Immature natural killer cell (primary cell): ENCODE data around the gene GALNTL6. TPM values are rescaled to one million over a fixed set of nuclear protein-coding genes. Genes with fewer than 3 reads are reported as not detected.

Source experiments
- DNase-seq, 3 donors: peaks; one replicate each; pipeline ENCODE4 v3.0.0; 2022; ENCODE audit warnings: mixed read lengths in 1 of 3
- H3K27ac Mint-ChIP-seq, 6 donors: one replicate each; pipeline ENCODE4 v1.8.0; 2020; ENCODE audit warnings: mixed read lengths in 6 of 6, mild to moderate bottlenecking in 5 of 6, inconsistent platforms in 4 of 6, moderate library complexity in 3 of 6
- H3K27me3 Mint-ChIP-seq, 3 donors: one replicate each; pipeline ENCODE4 v1.8.0; 2020 to 2021; ENCODE audit warnings: low read depth in 3 of 3, mild to moderate bottlenecking in 3 of 3, mixed read lengths in 3 of 3, moderate library complexity in 3 of 3, inconsistent platforms in 1 of 3
- H3K36me3 Mint-ChIP-seq, 3 donors: one replicate each; pipeline ENCODE4 v1.8.0; 2020; ENCODE audit warnings: mixed read lengths in 3 of 3, inconsistent platforms in 2 of 3, mild to moderate bottlenecking in 2 of 3
- H3K4me1 Mint-ChIP-seq, 2 donors: one replicate each; pipeline ENCODE4 v1.8.0; 2020; ENCODE audit warnings: inconsistent platforms in 2 of 2, mild to moderate bottlenecking in 2 of 2, mixed read lengths in 2 of 2, moderate library complexity in 1 of 2
- H3K4me3 Mint-ChIP-seq, 5 donors: one replicate each; pipeline ENCODE4 v1.8.0; 2020; ENCODE audit warnings: mild to moderate bottlenecking in 5 of 5, mixed read lengths in 5 of 5, inconsistent platforms in 3 of 5, moderate library complexity in 3 of 5
- H3K9me3 Mint-ChIP-seq, 6 donors: one replicate each; pipeline ENCODE4 v1.8.0; 2020; ENCODE audit warnings: mild to moderate bottlenecking in 6 of 6, mixed read lengths in 6 of 6, inconsistent platforms in 4 of 6, moderate library complexity in 3 of 6
- polyA plus RNA-seq, 3 donors: library from polyadenylated mRNA; unstranded; fragments of 300-500 nt; fragmentation: Illumina TruSeq; gene quantifications; one replicate each; pipeline ENCODE4 v1.2.3, GENCODE V29; 2021

GALNTL6 gene
- polyA plus RNA-seq, 3 donors from 2014 or later: not detected

DNA sequence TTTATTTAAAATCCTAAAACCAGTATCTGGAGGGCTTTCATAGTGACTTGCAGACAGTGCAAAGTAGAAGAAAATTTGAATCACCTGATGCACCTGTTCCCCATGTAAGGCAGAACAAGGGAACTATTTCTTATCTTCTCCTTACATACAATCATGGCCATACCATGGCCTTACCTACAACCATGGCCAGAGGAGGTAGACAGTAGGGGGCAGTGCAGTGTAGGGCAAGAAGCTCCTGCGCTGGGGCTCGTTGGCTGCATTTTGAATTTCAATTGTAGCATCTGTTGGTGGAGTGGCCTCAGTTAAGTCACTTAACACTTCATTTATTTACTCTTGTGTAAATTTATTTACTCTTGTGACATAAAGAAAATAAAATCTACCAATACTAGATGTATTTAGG, 33.0 kb downstream of the GALNTL6 start:
- Mint-ChIP-seq H3K4me3 (no peak overlapping the region), H3K36me3 (no peaks in the 10 kb centered on the region), H3K4me1 (no peaks in the 10 kb centered on the region), H3K9me3 (peaks cover 0 to 32% (median 5%) of the 10 kb centered on the region in 6 donors), H3K27me3 (no peaks in the 10 kb centered on the region), H3K27ac (no peak overlapping the region)
- DNase-seq: no peak

GRCh38 chr4:171846893-171847292, 33.7 kb downstream of the GALNTL6 start:
- no peaks in the 10 kb centered on the region for H3K27me3 Mint-ChIP-seq
- no peaks in the 10 kb centered on the region for H3K36me3 Mint-ChIP-seq
- no peak for DNase-seq
- no peaks in the 10 kb centered on the region for H3K4me1 Mint-ChIP-seq
- H3K27ac Mint-ChIP-seq: no peak overlapping the region
- no peak overlapping the region for H3K4me3 Mint-ChIP-seq
- peaks cover 0 to 32% (median 5%) of the 10 kb centered on the region in 6 donors for H3K9me3 Mint-ChIP-seq

GRCh38 chr4:171847751-171848150, 34.5 kb downstream of the GALNTL6 start:
- Mint-ChIP-seq H3K4me3 (no peak overlapping the region), H3K27me3 (no peaks in the 10 kb centered on the region), H3K36me3 (no peaks in the 10 kb centered on the region), H3K9me3 (peaks cover 1 to 35% (median 4%) of the 10 kb centered on the region in 6 donors), H3K4me1 (no peaks in the 10 kb centered on the region), H3K27ac (no peak overlapping the region)
- DNase-seq: no peak

DNA sequence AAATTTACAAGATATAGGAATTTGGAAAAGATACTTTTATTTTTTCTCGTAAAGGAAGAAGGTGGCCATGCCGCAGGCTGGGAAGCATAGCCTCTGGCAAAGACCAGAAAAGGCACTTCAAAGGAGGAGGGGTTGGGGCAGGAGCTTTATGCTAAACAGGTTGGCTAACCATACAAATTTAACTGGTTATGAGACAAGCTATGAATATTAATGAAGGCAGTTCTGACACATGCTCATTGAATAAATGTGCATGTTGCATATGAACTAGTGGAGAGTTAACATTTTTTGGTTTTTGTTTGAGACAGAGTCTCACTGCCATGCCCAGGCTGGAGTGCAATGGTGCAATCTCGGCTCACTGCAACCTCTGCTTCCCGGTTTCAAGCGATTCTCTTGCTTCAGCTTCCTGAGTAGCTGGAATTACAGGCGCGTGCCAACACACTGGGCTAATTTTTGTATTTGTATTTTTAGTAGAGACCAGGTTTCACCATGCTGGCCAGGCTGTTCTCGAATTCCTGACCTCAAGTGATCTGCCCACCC, 36.5 kb downstream of the GALNTL6 start:
- no peaks in the 10 kb centered on the region for H3K4me1 Mint-ChIP-seq
- peaks cover 0 to 5% (median 0%) of the 10 kb centered on the region in 3 donors for H3K36me3 Mint-ChIP-seq
- H3K4me3 Mint-ChIP-seq: no peak overlapping the region
- no peak for DNase-seq
- peaks cover 2 to 39% (median 8%) of the 10 kb centered on the region in 6 donors for H3K9me3 Mint-ChIP-seq
- H3K27me3 Mint-ChIP-seq: peaks cover 0 to 2% (median 0%) of the 10 kb centered on the region in 3 donors
- H3K27ac Mint-ChIP-seq: no peak overlapping the region

- peaks cover 2 to 39% (median 12%) of the 10 kb centered on the region in 6 donors for H3K9me3 Mint-ChIP-seq
Observed at GRCh38 chr4:171851295-171851694, 38.1 kb downstream of the GALNTL6 start.

GRCh38 chr4:171857302-171858012, 44.3 kb downstream of the GALNTL6 start:
- Mint-ChIP-seq H3K9me3 (peaks cover 2 to 51% (median 19%) of the 10 kb centered on the region in 6 donors), H3K27ac (no peak overlapping the region)

More at GRCh38 chr4:171851295-171851694, 38.1 kb downstream of the GALNTL6 start:
- no peak for DNase-seq
- no peak overlapping the region for H3K27ac Mint-ChIP-seq
- H3K36me3 Mint-ChIP-seq: peaks cover 0 to 5% (median 0%) of the 10 kb centered on the region in 3 donors
- H3K4me3 Mint-ChIP-seq: no peak overlapping the region
- peaks cover 0 to 2% (median 0%) of the 10 kb centered on the region in 3 donors for H3K27me3 Mint-ChIP-seq
- no peaks in the 10 kb centered on the region for H3K4me1 Mint-ChIP-seq

GRCh38 chr4:171875291-171875690, 62.1 kb downstream of the GALNTL6 start:
- Mint-ChIP-seq H3K9me3 (peaks cover 12 to 49% (median 18%) of the 10 kb centered on the region in 6 donors), H3K27ac (no peak overlapping the region), H3K36me3 (no peaks in the 10 kb centered on the region), H3K27me3 (no peaks in the 10 kb centered on the region), H3K4me3 (no peak overlapping the region), H3K4me1 (no peaks in the 10 kb centered on the region)
- DNase-seq: no peak

More at GRCh38 chr4:171857302-171858012, 44.3 kb downstream of the GALNTL6 start:
- no peak overlapping the region for H3K4me3 Mint-ChIP-seq
- H3K36me3 Mint-ChIP-seq: peaks cover 0 to 12% (median 0%) of the 10 kb centered on the region in 3 donors
- DNase-seq: no peak
- H3K4me1 Mint-ChIP-seq: no peaks in the 10 kb centered on the region
- H3K27me3 Mint-ChIP-seq: peaks cover 0 to 2% (median 0%) of the 10 kb centered on the region in 3 donors

DNA sequence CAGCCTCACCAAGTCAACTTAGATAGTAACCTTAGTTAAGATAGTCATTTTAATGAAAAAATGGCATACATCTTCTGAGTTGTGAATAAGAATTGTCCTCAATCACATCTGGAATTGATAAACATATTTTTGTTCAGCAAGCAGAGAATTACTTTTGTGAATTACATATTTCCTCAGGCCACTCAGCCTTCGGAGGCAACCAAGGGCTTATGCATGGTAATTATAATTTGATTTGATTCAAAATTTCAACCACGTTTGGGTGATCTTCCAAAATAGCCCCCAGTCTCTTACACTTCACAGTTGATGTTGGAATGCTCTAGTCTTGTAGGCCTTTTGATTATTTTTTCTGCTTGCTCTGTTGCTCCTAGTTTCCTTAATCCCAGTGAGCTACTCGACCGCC, 63.4 kb downstream of the GALNTL6 start:
- peaks cover 13 to 45% (median 19%) of the 10 kb centered on the region in 6 donors for H3K9me3 Mint-ChIP-seq
- no peak for DNase-seq
- H3K27me3 Mint-ChIP-seq: no peaks in the 10 kb centered on the region
- H3K4me3 Mint-ChIP-seq: no peak overlapping the region
- no peaks in the 10 kb centered on the region for H3K4me1 Mint-ChIP-seq
- H3K27ac Mint-ChIP-seq: no peak overlapping the region
- no peaks in the 10 kb centered on the region for H3K36me3 Mint-ChIP-seq

- no peaks in the 10 kb centered on the region for H3K4me1 Mint-ChIP-seq
- no peaks in the 10 kb centered on the region for H3K27me3 Mint-ChIP-seq
- no peak overlapping the region for H3K27ac Mint-ChIP-seq
- peaks cover 14 to 43% (median 20%) of the 10 kb centered on the region in 6 donors for H3K9me3 Mint-ChIP-seq
- DNase-seq: no peak
- H3K4me3 Mint-ChIP-seq: no peak overlapping the region
- H3K36me3 Mint-ChIP-seq: no peaks in the 10 kb centered on the region
Observed at GRCh38 chr4:171880136-171880535, 66.9 kb downstream of the GALNTL6 start.

DNA sequence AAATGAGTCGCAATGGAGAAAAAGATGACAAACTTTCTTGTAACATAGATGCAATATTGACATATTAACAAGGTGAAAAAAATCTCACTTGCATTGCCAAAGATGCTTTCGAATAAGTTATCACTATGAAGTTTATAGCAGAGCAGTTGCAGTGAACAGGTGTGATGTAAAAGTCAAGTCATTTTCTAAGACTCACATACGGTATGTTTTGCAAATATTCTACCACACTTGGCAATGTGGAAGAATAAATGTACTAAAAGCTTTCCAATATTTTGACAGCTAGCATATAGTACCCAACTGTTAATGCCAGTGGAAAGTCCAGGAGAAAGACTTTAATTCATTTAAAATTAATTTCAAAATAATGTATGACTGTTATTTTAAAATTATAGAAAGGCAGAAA, 76.5 kb downstream of the GALNTL6 start:
- Mint-ChIP-seq H3K4me1 (no peaks in the 10 kb centered on the region), H3K36me3 (no peaks in the 10 kb centered on the region), H3K4me3 (no peak overlapping the region), H3K27ac (no peak overlapping the region), H3K9me3 (peaks cover 6 to 36% (median 10%) of the 10 kb centered on the region in 6 donors), H3K27me3 (no peaks in the 10 kb centered on the region)
- DNase-seq: no peak

DNA sequence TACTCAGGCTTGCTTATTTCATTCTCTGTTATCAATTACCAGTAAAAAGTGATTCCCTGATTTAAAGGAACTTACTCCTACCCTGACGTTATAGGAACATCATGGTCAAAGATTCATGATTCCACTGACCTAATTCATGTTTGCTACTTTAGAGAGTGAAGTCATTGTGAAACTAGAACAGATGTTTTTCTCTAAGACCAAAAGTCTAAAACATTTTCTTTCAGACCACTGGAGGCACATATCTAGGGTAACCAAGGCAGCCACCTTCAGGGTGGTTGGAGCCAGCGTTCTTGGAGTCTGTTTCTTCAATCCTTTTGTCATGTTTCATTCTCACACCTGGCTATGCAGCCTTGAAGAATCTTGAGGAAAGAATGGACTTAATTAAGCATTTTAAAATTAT, 77.8 kb downstream of the GALNTL6 start:
- Mint-ChIP-seq H3K4me3 (no peak overlapping the region), H3K36me3 (no peaks in the 10 kb centered on the region)

DNA sequence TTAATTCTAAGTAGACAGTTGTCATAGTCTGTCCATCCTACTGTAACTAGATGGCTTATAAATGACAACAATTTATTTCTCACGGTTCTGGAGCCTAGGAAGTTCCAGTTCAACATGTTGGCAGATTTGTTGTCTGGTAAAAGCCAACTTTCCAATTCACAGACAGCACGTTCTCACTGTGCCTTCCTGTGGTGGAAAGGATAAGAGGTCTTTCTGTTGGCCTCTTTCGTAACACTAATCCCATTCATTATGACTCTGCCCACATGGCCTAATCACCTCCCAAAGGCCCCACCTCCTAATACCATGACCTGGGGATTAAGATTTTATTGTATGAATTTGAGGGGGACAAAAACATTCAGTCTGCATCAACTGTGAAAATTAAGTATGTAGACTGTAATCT, 83.2 kb downstream of the GALNTL6 start:
- no peaks in the 10 kb centered on the region for H3K36me3 Mint-ChIP-seq
- no peak overlapping the region for H3K4me3 Mint-ChIP-seq
- peaks cover 3 to 45% (median 20%) of the 10 kb centered on the region in 6 donors for H3K9me3 Mint-ChIP-seq
- H3K27ac Mint-ChIP-seq: no peak overlapping the region
- no peaks in the 10 kb centered on the region for H3K27me3 Mint-ChIP-seq
- DNase-seq: no peak
- H3K4me1 Mint-ChIP-seq: no peaks in the 10 kb centered on the region

More for the DNA sequence above, 77.8 kb downstream of the GALNTL6 start:
- Mint-ChIP-seq H3K27ac (no peak overlapping the region), H3K27me3 (no peaks in the 10 kb centered on the region), H3K9me3 (peaks cover 7 to 43% (median 18%) of the 10 kb centered on the region in 6 donors), H3K4me1 (no peaks in the 10 kb centered on the region)
- DNase-seq: no peak

DNA sequence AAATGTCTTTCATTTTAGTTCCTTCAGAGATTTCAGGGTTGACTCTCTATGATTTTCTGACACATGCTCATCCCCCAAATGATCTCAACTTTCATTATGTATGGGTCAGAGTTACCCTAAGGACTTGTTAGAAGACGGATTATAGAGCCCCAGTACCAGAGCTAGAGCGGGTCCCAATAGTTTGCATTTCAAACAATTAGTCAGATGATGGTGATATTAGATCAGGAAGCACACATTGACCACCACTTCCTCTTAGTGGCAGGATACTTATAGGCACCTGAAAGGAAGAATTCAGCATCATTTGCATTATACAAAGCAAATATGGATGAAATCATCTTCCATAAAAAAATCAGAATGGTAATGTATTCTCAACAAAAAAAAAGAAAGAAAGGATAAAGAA, 106.1 kb downstream of the GALNTL6 start:
- H3K4me1 Mint-ChIP-seq: no peaks in the 10 kb centered on the region
- H3K9me3 Mint-ChIP-seq: peaks cover 4 to 26% (median 10%) of the 10 kb centered on the region in 6 donors
- no peaks in the 10 kb centered on the region for H3K36me3 Mint-ChIP-seq
- H3K27ac Mint-ChIP-seq: no peak overlapping the region
- H3K27me3 Mint-ChIP-seq: peaks cover 0 to 4% (median 0%) of the 10 kb centered on the region in 3 donors
- H3K4me3 Mint-ChIP-seq: no peak overlapping the region
- DNase-seq: no peak

- Mint-ChIP-seq H3K4me3 (no peak overlapping the region), H3K9me3 (peaks cover 4 to 35% (median 11%) of the 10 kb centered on the region in 6 donors), H3K27ac (no peak overlapping the region), H3K27me3 (peaks cover 0 to 4% (median 0%) of the 10 kb centered on the region in 3 donors), H3K36me3 (no peaks in the 10 kb centered on the region), H3K4me1 (no peaks in the 10 kb centered on the region)
- DNase-seq: no peak
Observed at GRCh38 chr4:171920901-171921300, 107.7 kb downstream of the GALNTL6 start.
